HEK293 (cell line): ENCODE measurements around the gene GABRB2.

Source experiments
- CTCF ChIP-seq: fragments of 450-650 bp; formaldehyde crosslinking; IDR thresholded peaks from 2 replicates; pipeline ENCODE4 v1.5.1; 2016; ENCODE audit warnings: missing biosample characterization, missing genetic modification characterization
- FEZF1 ChIP-seq: fragments of 450-650 bp; formaldehyde crosslinking; IDR thresholded peaks from 2 replicates; pipeline ENCODE4 v1.5.1; 2016; ENCODE audit warnings: missing biosample characterization, missing genetic modification characterization
- PATZ1 ChIP-seq: fragments of 450-650 bp; formaldehyde crosslinking; IDR thresholded peaks from 2 replicates; pipeline ENCODE4 v1.5.1; 2016; ENCODE audit warnings: missing biosample characterization, missing genetic modification characterization
- REST ChIP-seq: fragments of 450-650 bp; formaldehyde crosslinking; IDR thresholded peaks from 2 replicates; pipeline ENCODE4 v1.5.1; 2016; ENCODE audit warnings: missing biosample characterization, missing genetic modification characterization
- ZNF138 ChIP-seq: fragments of 450-650 bp; formaldehyde crosslinking; IDR thresholded peaks from 2 replicates; pipeline ENCODE4 v1.5.1; 2016; ENCODE audit warnings: missing biosample characterization, missing genetic modification characterization, borderline replicate concordance

GRCh38 chr5:161549106-161549505, 2.6 kb upstream of the GABRB2 start:
- TF ChIP-seq PATZ1: no peak
- TF ChIP-seq FEZF1 (tag by site-specific recombination): no peak
- TF ChIP-seq CTCF (tag by site-specific recombination): no peak
- TF ChIP-seq ZNF138 (tag by site-specific recombination): no peak
- TF ChIP-seq REST (tag by site-specific recombination): no peak
